ENCODE results near the gene AKNAD1. TPM values are rescaled to one million over a fixed set of nuclear protein-coding genes. Genes with fewer than 3 reads are reported as not detected.

AKNAD1 gene
- total RNA-seq, 4 donors from 2014 or later: 2.2 to 6.5 (median 2.7) TPM; not detected in 1

GRCh38 chr1:108848806-108849205 lies 8.1 kb downstream of the AKNAD1 start:
- Histone ChIP-seq H3K27me3 (no peaks in the 10 kb centered on the region), H3K4me3 (no peak overlapping the region), H3K27ac (no peak overlapping the region), H3K36me3 (no peaks in the 10 kb centered on the region), H3K4me1 (peaks cover 15% of the 10 kb centered on the region), H3K9me3 (no peaks in the 10 kb centered on the region)
- no peak for DNase-seq (ENCODE audit: low spot score in 2 of 2)
- TF ChIP-seq POLR2AphosphoS5 (IDR thresholded peaks at IDR 0.05) (no peak), EP300 (IDR thresholded peaks at IDR 0.05) (no peak), POLR2A (IDR thresholded peaks at IDR 0.05) (no peak)
- TF ChIP-seq, protein P1, sequence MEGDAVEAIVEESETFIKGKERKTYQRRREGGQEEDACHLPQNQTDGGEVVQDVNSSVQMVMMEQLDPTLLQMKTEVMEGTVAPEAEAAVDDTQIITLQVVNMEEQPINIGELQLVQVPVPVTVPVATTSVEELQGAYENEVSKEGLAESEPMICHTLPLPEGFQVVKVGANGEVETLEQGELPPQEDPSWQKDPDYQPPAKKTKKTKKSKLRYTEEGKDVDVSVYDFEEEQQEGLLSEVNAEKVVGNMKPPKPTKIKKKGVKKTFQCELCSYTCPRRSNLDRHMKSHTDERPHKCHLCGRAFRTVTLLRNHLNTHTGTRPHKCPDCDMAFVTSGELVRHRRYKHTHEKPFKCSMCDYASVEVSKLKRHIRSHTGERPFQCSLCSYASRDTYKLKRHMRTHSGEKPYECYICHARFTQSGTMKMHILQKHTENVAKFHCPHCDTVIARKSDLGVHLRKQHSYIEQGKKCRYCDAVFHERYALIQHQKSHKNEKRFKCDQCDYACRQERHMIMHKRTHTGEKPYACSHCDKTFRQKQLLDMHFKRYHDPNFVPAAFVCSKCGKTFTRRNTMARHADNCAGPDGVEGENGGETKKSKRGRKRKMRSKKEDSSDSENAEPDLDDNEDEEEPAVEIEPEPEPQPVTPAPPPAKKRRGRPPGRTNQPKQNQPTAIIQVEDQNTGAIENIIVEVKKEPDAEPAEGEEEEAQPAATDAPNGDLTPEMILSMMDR (IDR thresholded peaks at IDR 0.05): no peak

GRCh38 chr1:108847494-108847893 lies 9.4 kb downstream of the AKNAD1 start:
- no peak overlapping the region for H3K27ac ChIP-seq
- no peak for DNase-seq (ENCODE audit: low spot score in 2 of 2)
- peaks cover 15% of the 10 kb centered on the region for H3K4me1 ChIP-seq
- TF ChIP-seq POLR2A (IDR thresholded peaks at IDR 0.05) (no peak), EP300 (IDR thresholded peaks at IDR 0.05) (no peak), POLR2AphosphoS5 (IDR thresholded peaks at IDR 0.05) (no peak)
- TF ChIP-seq, protein P1 (IDR thresholded peaks at IDR 0.05): no peak
- WGBS: 81% methylated on average over 1 of the region's 1 CpG
- no peaks in the 10 kb centered on the region for H3K36me3 ChIP-seq
- no peaks in the 10 kb centered on the region for H3K27me3 ChIP-seq
- H3K4me3 ChIP-seq: no peak overlapping the region
- H3K9me3 ChIP-seq: no peaks in the 10 kb centered on the region

GRCh38 chr1:108845991-108846390 lies 10.9 kb downstream of the AKNAD1 start:
- TF ChIP-seq POLR2AphosphoS5 (IDR thresholded peaks at IDR 0.05): peak in 1 of 3 donors; percentile 43
- no peak for TF ChIP-seq EP300 (IDR thresholded peaks at IDR 0.05)
- TF ChIP-seq, protein P1 (IDR thresholded peaks at IDR 0.05): no peak
- H3K4me3 ChIP-seq: no peak overlapping the region
- no peaks in the 10 kb centered on the region for H3K27me3 ChIP-seq
- 53% methylated on average over 6 of the region's 6 CpGs for WGBS
- no peaks in the 10 kb centered on the region for H3K9me3 ChIP-seq
- peak overlapping the region; percentile 55 for H3K27ac ChIP-seq
- peaks cover 18% of the 10 kb centered on the region for H3K4me1 ChIP-seq
- no peaks in the 10 kb centered on the region for H3K36me3 ChIP-seq
- no peak for DNase-seq (ENCODE audit: low spot score in 2 of 2)

DNA sequence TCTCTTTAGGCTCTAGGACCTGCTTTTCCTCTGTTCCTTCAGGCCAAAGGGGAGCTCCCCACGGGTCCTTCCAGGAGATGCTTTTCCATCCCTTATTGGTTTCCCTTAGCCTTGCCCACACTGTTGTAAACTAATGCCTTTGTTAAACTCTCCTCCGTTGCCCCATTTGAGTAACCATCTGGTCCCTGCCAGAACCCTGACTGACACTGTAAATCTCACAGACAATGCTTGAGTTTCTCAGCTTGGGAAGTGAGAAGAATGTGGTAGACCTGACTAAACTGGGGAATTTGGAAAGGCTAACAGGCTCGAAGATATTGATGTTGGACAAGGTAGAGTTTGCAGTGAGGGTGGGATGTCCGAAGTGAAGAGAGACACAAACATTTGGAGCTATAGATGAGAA lies 11.4 kb downstream of the AKNAD1 start:
- TF ChIP-seq EP300 (IDR thresholded peaks at IDR 0.05): no peak
- TF ChIP-seq POLR2A (IDR thresholded peaks at IDR 0.05): no peak
- TF ChIP-seq, protein P1 (IDR thresholded peaks at IDR 0.05): no peak
- no peak for TF ChIP-seq POLR2AphosphoS5 (IDR thresholded peaks at IDR 0.05)
- Histone ChIP-seq H3K27ac (peak overlapping the region; percentile 55), H3K27me3 (no peaks in the 10 kb centered on the region), H3K9me3 (no peaks in the 10 kb centered on the region), H3K4me1 (peaks cover 18% of the 10 kb centered on the region), H3K4me3 (no peak overlapping the region), H3K36me3 (no peaks in the 10 kb centered on the region)
- 54% methylated on average over 4 of the region's 4 CpGs for WGBS
- no peak for DNase-seq (ENCODE audit: low spot score in 2 of 2)

GRCh38 chr1:108843390-108844137 lies 13.3 kb downstream of the AKNAD1 start:
- peaks cover 18% of the 10 kb centered on the region for H3K4me1 ChIP-seq
- no peak overlapping the region for H3K4me3 ChIP-seq
- no peak for DNase-seq (ENCODE audit: low spot score in 2 of 2)
- TF ChIP-seq, protein P1 (IDR thresholded peaks at IDR 0.05): no peak
- TF ChIP-seq EP300 (IDR thresholded peaks at IDR 0.05): no peak
- WGBS: 93% methylated on average over 3 of the region's 3 CpGs
- H3K36me3 ChIP-seq: no peaks in the 10 kb centered on the region
- no peak overlapping the region for H3K27ac ChIP-seq
- H3K9me3 ChIP-seq: no peaks in the 10 kb centered on the region
- no peaks in the 10 kb centered on the region for H3K27me3 ChIP-seq

Measured in suprapubic skin (tissue), 4 donors.